Thymus (tissue), 11 donors: ENCODE measurements around the gene RAMP3. TPM values are rescaled to one million over a fixed set of nuclear protein-coding genes. Genes with fewer than 3 reads are reported as not detected.

Experiments used
- DNase-seq, 9 donors: peaks; one replicate each; pipeline ENCODE4 v3.0.0-alpha.2; 2013; ENCODE audit warnings: low spot score in 9 of 9, low read depth in 6 of 9, missing footprints in 1 of 9
- H3K27ac ChIP-seq, 2 donors: one replicate each; pipeline ENCODE4 v1.5.1; 2013; ENCODE audit warnings: control low read depth in 1 of 2, low read depth in 1 of 2, low read length in 1 of 2, mild to moderate bottlenecking in 1 of 2, moderate library complexity in 1 of 2
- H3K27me3 ChIP-seq, 2 donors: one replicate each; pipeline ENCODE4 v1.5.1; 2013; ENCODE audit warnings: low read length in 1 of 2; ENCODE audit not compliant: control insufficient read depth in 2 of 2, insufficient read depth in 1 of 2
- H3K36me3 ChIP-seq, 2 donors: one replicate each; pipeline ENCODE4 v1.5.1; 2013; ENCODE audit warnings: low read length in 1 of 2, mild to moderate bottlenecking in 1 of 2, moderate library complexity in 1 of 2; ENCODE audit not compliant: control insufficient read depth in 2 of 2, insufficient read depth in 2 of 2
- H3K4me1 ChIP-seq, 2 donors: one replicate each; pipeline ENCODE4 v1.5.1; 2013; ENCODE audit warnings: low read length in 2 of 2; ENCODE audit not compliant: control insufficient read depth in 2 of 2, insufficient read depth in 2 of 2
- H3K4me3 ChIP-seq, 2 donors: one replicate each; pipeline ENCODE4 v1.5.1; 2013; ENCODE audit warnings: low read length in 2 of 2, control low read depth in 1 of 2, mild to moderate bottlenecking in 1 of 2
- H3K9me3 ChIP-seq, 2 donors: one replicate each; pipeline ENCODE4 v1.5.1; 2013; ENCODE audit warnings: low read length in 1 of 2, mild to moderate bottlenecking in 1 of 2; ENCODE audit not compliant: control insufficient read depth in 2 of 2, insufficient read depth in 1 of 2
- WGBS: extraction: QIAGEN DNeasy Blood & Tissue Kit; methylation state at CpG from one replicate; pipeline ENCODE4 v1.1.7; 2013; 5-methylcytosine and 5-hydroxymethylcytosine counted together
- polyA plus RNA-seq: library from polyadenylated mRNA; stranded (reverse); fragments of 200-250 nt; gene quantifications from one replicate; pipeline ENCODE4 v1.2.3, GENCODE V29; 2013
- total RNA-seq: library from RNA; stranded (reverse); fragments of 120-200 nt; gene quantifications from one replicate; pipeline ENCODE4 v1.2.4, GENCODE V29; 2013
- donor health status: healthy.

Gene RAMP3
- total and polyA plus RNA-seq, 2 donors: 5.2 to 23.8 TPM

- DNase-seq: no peak
- WGBS: 90% methylated on average over 10 of the region's 10 CpGs
- no peaks in the 10 kb centered on the region for H3K27me3 ChIP-seq
- no peak overlapping the region for H3K27ac ChIP-seq
- H3K4me3 ChIP-seq: no peak overlapping the region
- H3K9me3 ChIP-seq: no peaks in the 10 kb centered on the region
- H3K4me1 ChIP-seq: peaks cover 0 to 5% of the 10 kb centered on the region in 2 donors
- no peaks in the 10 kb centered on the region for H3K36me3 ChIP-seq
Measured at GRCh38 chr7:45138433-45139267, 18.9 kb upstream of the RAMP3 start.

- Histone ChIP-seq H3K36me3 (no peaks in the 10 kb centered on the region), H3K4me3 (no peak overlapping the region), H3K27me3 (no peaks in the 10 kb centered on the region), H3K4me1 (peaks cover 0 to 3% of the 10 kb centered on the region in 2 donors), H3K9me3 (no peaks in the 10 kb centered on the region), H3K27ac (no peak overlapping the region)
- 77% methylated on average over 4 of the region's 4 CpGs for WGBS
- no peak for DNase-seq
Measured at GRCh38 chr7:45140827-45141226, 16.8 kb upstream of the RAMP3 start.

- peaks cover 0 to 16% of the 10 kb centered on the region in 2 donors for H3K27me3 ChIP-seq
Measured at GRCh38 chr7:45143616-45144015, 14.0 kb upstream of the RAMP3 start.

GRCh38 chr7:45145881-45146280, 11.7 kb upstream of the RAMP3 start:
- no peak for DNase-seq
- Histone ChIP-seq H3K9me3 (no peaks in the 10 kb centered on the region), H3K27me3 (peaks cover 0 to 19% of the 10 kb centered on the region in 2 donors), H3K4me3 (no peak overlapping the region), H3K36me3 (no peaks in the 10 kb centered on the region), H3K27ac (no peak overlapping the region), H3K4me1 (no peaks in the 10 kb centered on the region)
- whole genome bisulfite sequencing: 90% methylated on average over 7 of the region's 7 CpGs

More at GRCh38 chr7:45143616-45144015, 14.0 kb upstream of the RAMP3 start:
- 99% methylated on average over 4 of the region's 4 CpGs for WGBS
- no peaks in the 10 kb centered on the region for H3K9me3 ChIP-seq
- no peaks in the 10 kb centered on the region for H3K36me3 ChIP-seq
- no peak for DNase-seq
- H3K4me1 ChIP-seq: no peaks in the 10 kb centered on the region
- no peak overlapping the region for H3K4me3 ChIP-seq
- no peak overlapping the region for H3K27ac ChIP-seq

DNA sequence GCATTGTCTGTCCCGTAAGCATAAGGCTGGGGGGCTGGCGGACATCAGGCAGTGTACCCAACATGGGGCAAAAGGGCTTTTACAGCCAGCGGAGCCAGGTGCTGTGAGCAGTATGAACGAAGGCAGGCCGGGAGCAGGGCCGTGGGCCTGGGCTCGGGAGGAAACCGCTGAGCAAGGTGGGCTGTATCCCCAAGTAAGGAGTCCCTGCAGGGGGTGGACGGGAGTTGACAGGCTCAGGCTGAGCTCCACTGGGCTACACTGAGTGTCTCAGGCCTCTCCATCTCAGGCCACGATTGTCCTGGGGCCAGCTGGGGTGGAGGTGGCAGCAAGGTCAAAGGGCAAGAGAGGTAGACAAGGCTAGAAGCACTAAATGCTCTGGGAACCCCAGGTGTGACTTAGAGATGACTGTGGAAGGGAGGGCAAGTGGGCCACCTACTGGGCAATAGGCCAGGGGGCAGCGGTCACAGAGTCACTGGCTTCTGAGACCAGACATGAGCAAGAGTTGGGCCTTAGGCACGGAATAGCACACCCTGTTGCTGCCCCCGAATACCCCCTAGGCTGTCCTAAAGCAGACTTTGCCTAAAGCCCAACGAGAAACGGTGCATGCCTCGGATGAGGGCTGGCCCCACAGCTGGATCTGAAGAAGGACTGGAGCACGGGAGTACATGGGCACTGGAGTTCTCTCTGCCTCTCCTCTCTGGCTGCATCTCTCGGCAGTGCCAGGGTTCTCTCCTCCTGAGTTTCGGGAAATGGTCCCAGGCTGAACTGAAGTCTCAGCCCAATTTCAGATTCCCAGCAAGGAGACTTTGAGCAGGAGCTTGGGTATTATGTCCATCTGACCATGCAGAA, 10.8 kb upstream of the RAMP3 start:
- H3K27me3 ChIP-seq: peaks cover 0 to 19% of the 10 kb centered on the region in 2 donors
- WGBS: 90% methylated on average over 19 of the region's 19 CpGs
- H3K4me3 ChIP-seq: no peak overlapping the region
- no peaks in the 10 kb centered on the region for H3K9me3 ChIP-seq
- H3K27ac ChIP-seq: no peak overlapping the region
- no peak for DNase-seq
- no peaks in the 10 kb centered on the region for H3K36me3 ChIP-seq
- no peaks in the 10 kb centered on the region for H3K4me1 ChIP-seq

- no peaks in the 10 kb centered on the region for H3K36me3 ChIP-seq
- H3K4me1 ChIP-seq: peaks cover 0 to 3% of the 10 kb centered on the region in 2 donors
- no peak for DNase-seq
- H3K4me3 ChIP-seq: no peak overlapping the region
- H3K27ac ChIP-seq: no peak overlapping the region
- no peaks in the 10 kb centered on the region for H3K9me3 ChIP-seq
- H3K27me3 ChIP-seq: peaks cover 0 to 19% of the 10 kb centered on the region in 2 donors
- WGBS: 80% methylated on average over 32 of the region's 32 CpGs
Measured at GRCh38 chr7:45147858-45148652, 9.5 kb upstream of the RAMP3 start.

DNA sequence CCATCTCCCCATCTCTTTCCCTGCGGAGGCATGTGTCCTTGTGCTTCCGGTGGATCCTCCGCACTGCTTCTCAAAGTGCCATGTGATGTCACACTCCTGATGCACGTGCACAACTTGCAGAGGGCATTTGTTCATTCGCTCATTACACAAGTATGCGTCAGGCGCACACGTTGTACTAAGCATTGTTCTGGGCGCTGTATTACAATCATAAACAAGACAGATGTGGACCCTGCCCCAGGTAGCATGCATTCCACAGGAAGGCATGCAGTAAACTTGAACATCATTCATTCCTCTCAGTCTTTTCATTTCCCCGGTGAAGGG, 9.0 kb upstream of the RAMP3 start:
- DNase-seq: no peak
- Histone ChIP-seq H3K4me3 (no peak overlapping the region), H3K36me3 (no peaks in the 10 kb centered on the region), H3K4me1 (peaks cover 0 to 3% of the 10 kb centered on the region in 2 donors), H3K27ac (no peak overlapping the region), H3K9me3 (no peaks in the 10 kb centered on the region), H3K27me3 (peaks cover 0 to 19% of the 10 kb centered on the region in 2 donors)
- 96% methylated on average over 10 of the region's 10 CpGs for WGBS

DNA sequence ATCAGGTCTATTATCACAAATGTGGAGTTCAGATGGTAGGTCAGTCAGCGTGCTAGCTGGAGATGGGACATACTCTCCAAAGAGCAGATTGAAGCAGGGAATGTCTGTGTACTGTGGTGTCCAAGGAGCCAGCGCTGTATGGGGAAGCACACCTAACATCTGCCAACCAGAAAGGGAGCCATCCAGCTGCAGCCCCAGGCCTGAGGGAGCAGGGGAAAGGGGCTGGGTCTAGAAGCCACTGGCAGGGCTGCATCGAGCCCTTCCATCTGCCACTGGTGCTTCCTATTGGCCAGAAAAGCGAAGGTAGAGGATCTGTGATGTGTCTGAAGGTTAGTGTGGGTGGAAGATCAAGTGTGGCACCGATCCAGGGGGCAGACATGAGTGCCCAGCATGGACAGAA, 8.0 kb upstream of the RAMP3 start:
- 74% methylated on average over 5 of the region's 5 CpGs for WGBS
- peaks cover 0 to 19% of the 10 kb centered on the region in 2 donors for H3K27me3 ChIP-seq
- no peak overlapping the region for H3K27ac ChIP-seq
- no peak overlapping the region for H3K4me3 ChIP-seq
- DNase-seq: no peak
- no peaks in the 10 kb centered on the region for H3K36me3 ChIP-seq
- peaks cover 0 to 3% of the 10 kb centered on the region in 2 donors for H3K4me1 ChIP-seq
- no peaks in the 10 kb centered on the region for H3K9me3 ChIP-seq
